MG63 (cell line): Measurements from ENCODE around the gene GRK5. TPM values are rescaled to one million over a fixed set of nuclear protein-coding genes. Genes with fewer than 3 reads are reported as not detected.

ENCODE experiments used
- DNase-seq: peaks from one replicate; pipeline ENCODE4 v3.0.0-alpha.2; 2020
- H3K27me3 ChIP-seq: fragments of 250-450 bp; sonication (Bioruptor Pico); 2 replicates; pipeline ENCODE4 v1.5.1; 2020; ENCODE audit warnings: mild to moderate bottlenecking, moderate library complexity
- H3K36me3 ChIP-seq: fragments of 250-450 bp; sonication (Bioruptor Pico); 2 replicates; pipeline ENCODE4 v1.5.1; 2020; ENCODE audit warnings: mild to moderate bottlenecking, moderate library complexity
- H3K4me3 ChIP-seq: fragments of 250-450 bp; sonication (Bioruptor Pico); 2 replicates; pipeline ENCODE4 v1.5.1; 2020; ENCODE audit warnings: mild to moderate bottlenecking, moderate library complexity
- H3K9me3 ChIP-seq: fragments of 250-450 bp; sonication (Bioruptor Pico); 2 replicates; pipeline ENCODE4 v1.5.1; 2020; ENCODE audit warnings: mild to moderate bottlenecking, moderate library complexity
- total RNA-seq: library from RNA; depleted of rRNA; stranded (reverse); fragments of >200 nt; shearing (Covaris generic); gene quantifications from 2 replicates; pipeline ENCODE4 v1.2.3, GENCODE V29; 2014; ENCODE audit warnings: low replicate concordance

The GRK5 gene
- total RNA-seq, 1 experiment from 2014 or later = 22.8 TPM

DNA sequence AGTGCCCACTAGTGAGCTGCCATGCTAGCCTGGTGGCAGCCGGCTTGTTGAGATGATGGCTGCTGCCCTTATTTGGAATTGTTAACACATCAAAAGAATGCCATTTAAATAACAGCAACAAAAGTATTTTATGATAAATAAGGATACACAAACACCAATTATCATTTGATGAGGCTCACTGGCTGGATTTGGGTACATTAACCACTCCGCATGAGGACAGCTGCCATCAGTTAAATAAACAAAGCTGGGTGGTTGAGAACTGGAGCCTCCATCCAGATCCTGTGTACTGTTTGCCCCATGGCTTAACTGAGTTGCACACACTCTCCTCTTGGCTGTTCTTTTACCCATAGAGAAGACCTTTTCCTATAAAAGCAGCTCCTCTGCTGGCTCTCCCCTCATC, 231.3 kb downstream of the GRK5 start:
- Histone ChIP-seq H3K27me3 (no peaks in the 10 kb centered on the region), H3K36me3 (peaks cover 16% of the 10 kb centered on the region), H3K4me3 (no peak overlapping the region), H3K9me3 (no peaks in the 10 kb centered on the region)
- no peak for DNase-seq

DNA sequence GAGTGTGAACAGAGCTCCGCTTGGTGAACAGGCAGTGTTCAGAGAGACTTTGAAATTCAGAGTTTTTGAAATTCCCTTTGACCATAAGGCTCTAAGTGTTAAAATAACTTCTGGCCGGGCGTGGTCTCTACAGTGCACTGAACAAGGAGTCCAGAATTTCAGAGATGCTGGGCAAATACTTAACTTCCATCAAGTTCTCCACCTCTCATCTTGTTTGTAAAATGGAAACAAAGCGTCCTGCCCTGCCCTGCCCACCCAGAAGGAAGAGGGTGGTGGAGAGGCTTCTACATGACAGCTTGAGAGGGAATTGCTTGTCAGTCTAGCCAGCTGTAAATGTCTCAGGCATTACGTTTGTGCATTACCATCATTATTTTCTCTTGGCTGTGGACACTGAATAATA, 232.6 kb downstream of the GRK5 start:
- Histone ChIP-seq H3K9me3 (no peaks in the 10 kb centered on the region), H3K4me3 (no peak overlapping the region), H3K27me3 (no peaks in the 10 kb centered on the region), H3K36me3 (peaks cover 9% of the 10 kb centered on the region)
- no peak for DNase-seq

DNA sequence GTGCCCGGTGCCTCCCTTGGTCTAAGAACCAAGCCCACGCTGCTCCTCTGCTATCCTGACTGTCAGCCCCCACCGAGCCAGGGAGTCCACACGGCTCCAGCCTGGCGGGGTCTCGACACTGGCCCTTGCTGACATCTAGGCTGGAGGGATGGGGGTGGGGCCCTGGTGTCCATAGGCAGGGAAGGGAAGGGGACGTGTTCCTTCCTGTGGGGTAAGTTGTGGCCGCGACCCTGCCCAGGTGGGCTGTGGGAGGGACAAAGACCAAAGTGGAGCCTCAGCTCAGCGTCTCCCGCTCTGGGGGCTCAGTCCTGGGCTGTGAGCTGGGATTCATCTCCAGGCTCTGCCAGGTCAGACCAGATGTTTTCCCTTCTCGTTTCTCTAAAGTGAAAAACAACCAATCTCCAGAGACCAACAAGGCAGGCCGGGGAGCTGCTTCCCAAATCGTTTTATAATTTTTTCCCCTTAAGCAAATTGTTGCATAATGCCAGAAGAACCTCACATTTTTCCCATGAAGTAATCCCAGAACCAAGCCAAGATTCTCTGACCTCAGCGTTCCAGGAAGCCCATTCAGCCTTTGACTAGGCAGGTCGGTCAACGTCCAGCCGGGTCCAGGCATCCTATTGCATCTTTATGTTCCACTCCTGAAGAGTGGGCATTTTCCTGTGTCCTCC, 233.9 kb downstream of the GRK5 start:
- Histone ChIP-seq H3K9me3 (no peaks in the 10 kb centered on the region), H3K36me3 (no peaks in the 10 kb centered on the region; the same call in none of the 2 replicates), H3K27me3 (no peaks in the 10 kb centered on the region), H3K4me3 (no peak overlapping the region)
- peak; percentile 43 for DNase-seq

DNA sequence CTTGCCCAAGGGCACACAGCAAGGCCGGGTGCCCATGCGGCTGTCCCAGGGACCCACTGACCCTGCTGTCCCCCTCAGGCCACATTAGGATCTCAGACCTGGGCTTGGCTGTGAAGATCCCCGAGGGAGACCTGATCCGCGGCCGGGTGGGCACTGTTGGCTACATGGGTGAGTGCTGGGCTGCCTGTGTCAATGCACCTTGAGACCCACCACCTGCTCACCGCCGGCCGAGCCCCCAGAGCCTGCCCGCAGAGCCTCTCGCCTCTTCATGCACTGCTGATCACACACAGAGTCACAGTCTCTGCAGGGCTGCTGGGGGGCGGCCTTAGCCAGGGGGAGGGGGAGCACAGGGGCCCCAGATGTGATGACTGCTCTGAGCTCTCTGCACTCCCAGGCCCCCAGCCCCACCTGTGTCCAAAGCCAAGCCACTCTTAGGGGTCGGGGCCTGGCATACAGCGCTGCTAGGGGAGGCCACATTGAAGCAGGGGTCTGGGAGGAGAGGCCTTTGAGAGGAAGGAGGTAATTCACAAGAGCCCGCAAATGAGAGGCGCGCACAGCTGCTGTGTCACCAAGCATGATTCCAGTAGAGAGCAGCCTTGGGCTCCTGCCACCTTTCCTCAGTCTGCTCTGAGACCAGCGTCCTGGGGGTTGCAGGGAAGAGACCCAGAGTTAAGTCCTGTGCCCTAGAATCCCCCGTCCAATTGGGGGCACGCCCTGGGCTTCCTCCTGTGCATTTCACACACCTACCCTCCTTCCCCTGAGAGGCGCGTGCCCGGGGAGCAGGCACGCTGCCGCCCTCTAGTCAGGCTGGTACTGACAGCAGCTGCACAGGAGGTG, 234.8 kb downstream of the GRK5 start:
- Histone ChIP-seq H3K9me3 (no peaks in the 10 kb centered on the region), H3K36me3 (no peaks in the 10 kb centered on the region; the same call in none of the 2 replicates), H3K4me3 (no peak overlapping the region), H3K27me3 (no peaks in the 10 kb centered on the region)
- no peak for DNase-seq

DNA sequence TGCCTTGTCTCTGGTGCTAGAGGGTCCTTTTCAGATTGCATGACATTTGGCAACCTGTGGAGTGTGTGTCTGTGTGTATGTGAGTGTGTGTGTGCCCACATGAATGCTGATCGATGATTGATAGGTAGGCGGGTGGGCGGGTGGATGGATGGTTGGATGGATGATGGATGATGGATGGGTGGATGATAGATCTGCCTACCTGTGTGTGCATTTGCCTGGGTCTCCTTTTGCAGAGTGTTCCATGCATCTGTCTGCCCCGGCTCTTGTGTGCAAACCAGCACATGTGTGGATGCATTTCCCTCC, 235.3 kb downstream of the GRK5 start:
- DNase-seq = no peak
- Histone ChIP-seq H3K4me3 (no peak overlapping the region), H3K9me3 (no peaks in the 10 kb centered on the region), H3K27me3 (no peaks in the 10 kb centered on the region), H3K36me3 (no peaks in the 10 kb centered on the region; the same call in none of the 2 replicates)

DNA sequence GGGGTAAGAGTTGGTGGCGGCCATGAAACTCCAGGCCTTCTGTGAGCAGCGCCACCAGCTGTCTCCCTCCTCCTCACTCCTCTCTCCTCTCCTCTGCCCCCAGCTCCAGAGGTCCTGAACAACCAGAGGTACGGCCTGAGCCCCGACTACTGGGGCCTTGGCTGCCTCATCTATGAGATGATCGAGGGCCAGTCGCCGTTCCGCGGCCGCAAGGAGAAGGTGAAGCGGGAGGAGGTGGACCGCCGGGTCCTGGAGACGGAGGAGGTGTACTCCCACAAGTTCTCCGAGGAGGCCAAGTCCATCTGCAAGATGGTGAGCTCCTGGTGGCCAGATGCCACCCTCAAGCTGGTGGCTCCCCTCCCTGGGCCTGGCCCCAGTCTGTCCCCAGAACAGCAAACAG, 236.1 kb downstream of the GRK5 start:
- H3K36me3 ChIP-seq = no peaks in the 10 kb centered on the region; the same call in none of the 2 replicates
- no peak for DNase-seq
- H3K9me3 ChIP-seq = no peaks in the 10 kb centered on the region

DNA sequence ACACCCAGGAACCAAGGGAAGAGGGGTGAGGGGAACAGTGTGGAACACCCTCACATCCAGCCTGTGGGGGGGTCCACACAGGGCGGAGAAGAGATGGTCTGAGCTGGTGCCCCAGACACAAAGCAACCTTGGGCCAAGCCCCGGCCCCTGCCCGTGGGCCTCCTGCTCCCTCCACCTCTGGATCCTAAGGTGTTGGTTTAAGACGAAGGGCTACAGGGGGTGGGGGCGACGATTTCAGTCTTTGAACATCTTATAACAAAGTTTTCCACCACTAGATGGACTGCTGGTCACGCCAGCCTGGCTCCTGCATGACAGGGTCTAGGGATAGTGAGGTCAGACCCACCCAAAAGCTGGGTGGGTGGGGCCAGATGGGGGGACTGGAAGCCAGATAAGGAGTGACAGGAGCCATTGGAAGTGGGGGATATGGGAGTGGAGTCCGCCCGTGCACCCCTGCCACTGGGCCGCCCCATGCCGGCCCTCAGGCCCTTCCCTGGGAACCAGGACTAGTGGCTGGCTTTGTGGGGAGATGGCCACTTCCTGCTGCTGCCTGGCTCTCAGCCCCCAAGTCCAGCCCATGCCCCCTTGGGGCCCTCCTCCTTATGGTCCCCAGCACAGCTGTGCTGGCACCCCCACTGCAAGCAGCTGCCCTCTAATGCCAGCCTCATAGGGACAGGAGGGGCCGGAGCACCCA, 236.7 kb downstream of the GRK5 start:
- DNase-seq = no peak
- Histone ChIP-seq H3K27me3 (no peaks in the 10 kb centered on the region), H3K36me3 (no peaks in the 10 kb centered on the region; the same call in none of the 2 replicates), H3K9me3 (no peaks in the 10 kb centered on the region), H3K4me3 (no peak overlapping the region)

More for the DNA sequence above, 236.1 kb downstream of the GRK5 start:
- no peaks in the 10 kb centered on the region for H3K27me3 ChIP-seq
- no peak overlapping the region for H3K4me3 ChIP-seq

DNA sequence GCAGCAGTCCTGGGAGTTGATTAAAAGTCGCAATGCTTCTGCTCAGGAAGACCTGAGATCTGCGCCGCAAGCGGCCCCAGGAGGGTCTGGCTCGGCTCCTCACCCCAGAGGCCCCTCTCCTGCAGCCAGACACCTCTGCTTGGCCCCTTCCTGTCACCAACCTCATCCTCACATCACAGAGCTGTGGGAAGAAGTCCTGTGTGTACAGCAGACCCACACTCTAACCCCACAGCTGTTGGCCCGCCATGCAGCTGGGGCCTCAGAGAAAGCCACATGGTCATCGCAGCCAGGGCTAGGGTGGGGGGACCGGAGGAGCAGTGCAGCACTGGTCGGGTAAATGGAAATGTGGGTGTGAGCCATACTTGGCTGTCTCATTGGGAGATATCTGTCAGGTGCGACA, 237.5 kb downstream of the GRK5 start:
- Histone ChIP-seq H3K36me3 (no peaks in the 10 kb centered on the region; the same call in none of the 2 replicates), H3K27me3 (no peaks in the 10 kb centered on the region), H3K9me3 (no peaks in the 10 kb centered on the region), H3K4me3 (no peak overlapping the region)
- no peak for DNase-seq

DNA sequence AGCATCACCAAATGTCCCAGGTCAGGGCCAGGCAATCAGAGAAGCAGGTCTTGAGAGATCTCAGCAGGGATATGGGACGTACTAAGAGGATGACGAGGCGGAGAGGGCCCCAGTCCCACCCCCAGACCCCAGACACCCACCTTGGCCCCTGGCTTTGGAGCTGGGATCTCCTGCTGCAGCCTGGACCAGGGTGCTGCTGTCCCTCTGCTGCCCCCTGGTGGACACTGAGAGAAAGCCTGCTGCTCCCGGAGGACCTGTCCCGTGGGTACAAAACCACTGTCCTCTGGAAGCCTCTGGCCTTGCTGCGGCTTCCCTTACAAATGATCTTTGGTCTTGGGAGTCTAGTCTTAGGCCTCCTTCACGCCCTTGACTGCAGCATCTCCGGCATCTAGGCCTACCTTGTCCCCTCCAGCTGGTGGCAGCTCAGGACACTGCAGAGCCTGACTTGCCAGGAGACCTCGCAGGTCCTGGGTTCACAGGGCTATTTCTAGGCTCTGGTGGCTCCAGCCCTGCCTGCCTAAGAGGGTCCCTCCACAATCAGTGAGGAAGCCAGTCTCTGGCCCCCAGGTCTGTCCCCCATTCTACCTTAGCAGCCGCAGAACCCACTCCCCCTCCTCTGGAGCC, 238.1 kb downstream of the GRK5 start:
- no peaks in the 10 kb centered on the region for H3K9me3 ChIP-seq
- DNase-seq = peak; percentile 73
- no peaks in the 10 kb centered on the region for H3K27me3 ChIP-seq
- no peak overlapping the region for H3K4me3 ChIP-seq
- H3K36me3 ChIP-seq = no peaks in the 10 kb centered on the region; the same call in none of the 2 replicates

DNA sequence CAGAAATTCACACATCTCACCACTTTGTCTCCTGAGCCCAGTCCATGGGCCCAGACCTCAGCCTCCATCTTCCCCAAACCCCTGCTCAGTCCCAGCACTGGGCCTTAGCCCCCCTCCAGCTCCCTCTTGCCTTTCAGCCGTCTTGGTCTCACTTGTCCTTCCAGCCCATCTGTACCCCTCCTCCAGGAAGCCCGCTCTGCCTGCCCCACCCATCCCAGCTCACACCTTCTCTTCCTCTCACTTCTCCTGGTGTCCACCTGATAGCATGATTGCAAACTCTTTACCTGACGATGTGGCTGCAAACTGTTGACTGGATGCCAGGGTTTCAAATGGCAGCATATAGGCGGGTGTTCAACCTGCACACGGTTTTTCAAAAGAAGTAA, 238.6 kb downstream of the GRK5 start:
- no peak overlapping the region for H3K4me3 ChIP-seq
- no peaks in the 10 kb centered on the region for H3K9me3 ChIP-seq
- no peaks in the 10 kb centered on the region for H3K27me3 ChIP-seq
- H3K36me3 ChIP-seq = no peaks in the 10 kb centered on the region; the same call in none of the 2 replicates
- no peak for DNase-seq

DNA sequence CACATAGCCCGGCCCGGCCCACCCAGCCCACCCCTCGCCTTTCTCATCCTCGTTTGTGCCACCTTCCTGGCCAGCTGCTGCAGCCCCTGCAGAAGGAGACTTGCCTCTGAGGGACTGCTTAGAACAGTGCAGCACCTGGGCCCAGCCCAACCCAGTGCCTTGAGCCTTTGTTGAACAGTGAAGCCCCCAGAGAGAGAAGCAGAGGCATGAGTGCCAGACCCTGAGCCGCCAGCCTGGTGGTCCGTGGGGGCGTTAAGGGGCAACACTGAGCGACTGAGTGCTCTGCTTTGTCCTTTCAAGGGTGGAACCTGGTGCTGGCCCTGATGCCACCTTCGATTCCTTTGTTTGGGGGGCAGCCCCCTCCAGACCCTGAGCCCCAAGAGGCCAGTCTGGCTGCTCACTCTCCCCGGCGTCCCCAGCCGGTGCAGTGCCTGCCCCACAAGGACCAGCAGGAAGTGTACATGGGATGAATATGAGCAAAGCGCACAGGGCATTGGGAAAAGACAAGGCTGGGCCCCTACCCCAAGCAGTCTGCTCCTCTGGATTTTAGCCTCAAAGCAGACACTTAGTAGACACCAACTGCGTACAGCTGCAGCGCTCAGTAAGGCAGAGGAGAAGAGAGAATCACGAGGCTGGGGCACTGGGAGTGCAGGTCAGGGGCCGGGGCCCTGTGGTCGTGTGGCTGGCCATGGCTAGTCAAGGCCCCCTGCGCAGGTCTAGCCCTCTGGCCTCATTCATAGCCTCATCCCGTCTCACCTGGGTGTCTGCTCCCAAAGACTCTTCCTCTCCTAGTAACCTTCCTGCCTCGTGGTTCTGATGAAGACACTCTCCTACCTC, 239.3 kb downstream of the GRK5 start:
- Histone ChIP-seq H3K4me3 (no peak overlapping the region), H3K27me3 (no peaks in the 10 kb centered on the region)
- no peak for DNase-seq

DNA sequence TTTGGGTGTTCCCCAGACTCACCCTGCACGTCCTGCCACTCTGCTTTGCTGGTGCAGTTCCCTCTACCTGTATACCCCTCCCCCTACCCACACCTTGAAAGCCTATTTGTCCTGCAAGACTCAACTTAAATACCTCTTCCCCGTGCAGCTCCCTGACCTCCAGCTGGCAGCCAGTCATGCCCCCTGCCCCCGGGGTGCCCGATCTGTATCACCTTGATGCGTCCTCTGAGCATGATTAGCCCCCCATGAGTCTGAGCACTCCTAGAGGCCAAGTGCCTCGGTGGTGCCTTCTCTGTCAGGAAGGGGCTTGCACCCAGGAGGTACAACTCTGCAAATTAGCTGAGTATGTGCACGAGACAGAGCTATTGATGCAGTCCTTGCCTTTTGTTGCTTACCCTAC, 240.1 kb downstream of the GRK5 start:
- Histone ChIP-seq H3K9me3 (no peaks in the 10 kb centered on the region), H3K36me3 (no peaks in the 10 kb centered on the region; the same call in 1 of the 2 replicates), H3K4me3 (no peak overlapping the region), H3K27me3 (no peaks in the 10 kb centered on the region)
- no peak for DNase-seq

More for the DNA sequence above, 239.3 kb downstream of the GRK5 start:
- Histone ChIP-seq H3K9me3 (no peaks in the 10 kb centered on the region), H3K36me3 (no peaks in the 10 kb centered on the region; the same call in 1 of the 2 replicates)

DNA sequence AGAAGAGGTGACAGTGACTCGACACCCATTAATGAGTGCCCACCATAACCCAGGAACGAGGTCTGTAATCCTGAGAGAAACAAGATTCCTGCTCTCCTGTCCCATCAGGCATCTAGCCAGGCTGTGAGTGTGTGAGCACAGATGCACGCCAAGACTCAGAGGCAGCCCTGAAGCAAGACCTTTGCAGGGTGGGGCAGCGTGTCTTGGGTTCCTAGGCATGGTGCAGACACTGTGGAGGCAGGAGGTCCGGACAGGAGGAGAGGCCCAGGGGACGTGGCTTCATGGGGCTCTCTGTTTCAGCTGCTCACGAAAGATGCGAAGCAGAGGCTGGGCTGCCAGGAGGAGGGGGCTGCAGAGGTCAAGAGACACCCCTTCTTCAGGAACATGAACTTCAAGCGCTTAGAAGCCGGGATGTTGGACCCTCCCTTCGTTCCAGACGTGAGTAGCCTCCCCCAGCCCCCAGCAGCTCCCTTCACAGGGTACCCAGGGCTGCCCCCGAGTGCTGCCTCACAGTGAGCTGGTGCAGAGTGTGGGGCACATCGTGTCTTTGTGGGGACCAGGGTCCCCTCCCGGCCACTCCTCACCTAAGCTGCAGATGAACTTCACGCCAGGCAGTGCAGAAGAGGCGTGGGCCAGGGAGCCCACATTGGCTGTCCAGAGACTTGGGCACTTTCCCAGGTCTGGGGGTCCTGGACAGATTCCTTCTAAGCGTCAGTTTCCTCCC, 240.6 kb downstream of the GRK5 start:
- no peaks in the 10 kb centered on the region for H3K9me3 ChIP-seq
- DNase-seq = no peak
- H3K36me3 ChIP-seq = no peaks in the 10 kb centered on the region; the same call in 1 of the 2 replicates
- no peak overlapping the region for H3K4me3 ChIP-seq
- H3K27me3 ChIP-seq = no peaks in the 10 kb centered on the region

DNA sequence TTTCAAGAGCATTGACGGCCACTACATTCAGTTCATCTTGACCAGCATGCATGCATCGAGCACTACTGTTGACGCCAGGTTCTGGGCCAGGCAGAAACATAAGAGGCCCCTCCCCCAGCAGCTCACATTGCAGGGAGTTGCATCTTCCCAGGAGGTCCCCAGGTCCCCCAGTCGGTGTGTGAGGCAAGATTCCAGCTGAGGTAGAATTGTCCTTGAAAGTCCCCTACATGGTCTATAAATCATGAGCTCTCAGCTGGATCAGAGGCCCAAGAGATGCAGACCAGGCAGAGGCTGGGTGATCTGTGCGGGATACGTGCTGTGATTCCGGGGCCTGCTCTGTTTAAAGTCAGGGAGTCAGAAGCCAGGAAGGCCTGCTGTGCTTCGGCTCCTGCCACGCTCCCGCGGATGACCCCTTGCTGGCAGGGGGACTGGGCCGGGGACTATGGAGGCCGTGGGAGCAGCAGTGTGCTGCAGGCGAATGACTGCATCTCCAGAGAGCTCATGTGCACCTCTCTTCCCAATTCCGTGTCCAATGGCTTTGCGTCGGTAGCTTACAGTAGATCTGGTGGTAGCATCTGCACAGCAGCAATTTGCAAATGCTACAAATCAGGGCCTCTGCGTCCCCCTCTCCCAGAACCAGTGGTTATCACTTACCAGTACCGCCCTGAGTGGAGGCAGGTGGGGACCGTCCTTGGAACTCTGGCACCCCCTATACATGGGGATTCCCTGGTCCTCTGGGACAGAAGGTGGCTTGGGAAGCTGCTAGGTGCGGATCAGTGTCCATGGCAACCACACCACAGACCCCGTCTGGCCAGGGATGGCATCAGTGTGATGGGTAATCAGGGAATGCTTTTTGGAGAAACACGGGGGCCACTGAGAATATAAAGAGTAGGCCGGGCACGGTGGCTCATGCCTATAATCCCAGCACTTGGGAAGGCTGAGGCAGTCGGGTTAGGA, 241.5 kb downstream of the GRK5 start:
- Histone ChIP-seq H3K4me3 (no peak overlapping the region), H3K27me3 (no peaks in the 10 kb centered on the region), H3K9me3 (no peaks in the 10 kb centered on the region), H3K36me3 (no peaks in the 10 kb centered on the region; the same call in 1 of the 2 replicates)
- no peak for DNase-seq
